K562 (cell line): ENCODE measurements around the gene CRYBG2. TPM values are rescaled to one million over a fixed set of nuclear protein-coding genes. Genes with fewer than 3 reads are reported as not detected.

Experiments
- ATAC-seq: fragments of 200-7000 bp; cut with Tn5 transposase; 3 replicates; pipeline ENCODE4 v1.9.1; 2020; ENCODE audit warnings: moderate library complexity
- BruUV-seq: library from RNA; stranded (reverse); fragments of 400-500 nt; replicated peaks from 2 replicates; lab custom pipeline; 2021; lab: Mats Ljungman, UMichigan
- CTCF ChIA-PET: fragments of 300-600 bp; formaldehyde crosslinking; extraction: SDS; loops from one replicate; lab custom pipeline; 2021; ENCODE audit warnings: low intra/inter-chr PET ratio; lab: Yijun Ruan, JAX
- POLR2A ChIA-PET: fragments of 300-600, 350-650 bp; sonication (Branson Sonifier 250); formaldehyde crosslinking; extraction: SDS; loops from one replicate; lab custom pipeline; 2021; ENCODE audit warnings: antibody characterized with exemption, inconsistent platforms; lab: Yijun Ruan, JAX
- DNase-seq, 4 experiments: peaks; one replicate each; pipeline versions ENCODE4 v3.0.0 to v3.0.0-alpha.2; 2011 to 2018; ENCODE audit warnings: low spot score in 3 of 4, mixed read lengths in 3 of 4; ENCODE audit errors: extremely low read depth in 1 of 4
- FAIRE-seq: peaks from 2 replicates; lab custom pipeline; 2011; peaks lifted over from hg19 to GRCh38; lab: Jason Lieb, UNC
- H2AFZ ChIP-seq: 2 replicates; pipeline ENCODE4 v1.6.0; 2011; ENCODE audit warnings: low read depth, low read length, control low read depth, inconsistent platforms
- H3K27ac ChIP-seq: fragments of 200-600 bp; 3 replicates; pipeline ENCODE4 v1.8.0; 2011; ENCODE audit warnings: low read depth, mild to moderate bottlenecking, control low read depth, inconsistent platforms, low read length, moderate library complexity, mixed read lengths; ENCODE audit errors: extremely low read depth
- H3K27me3 ChIP-seq, 2 experiments: fragments of 300-600 bp in 1 of 2; 2 replicates in 1 of 2; 3 replicates in 1 of 2; pipeline versions ENCODE4 v1.6.0 to v1.8.0; 2011; ENCODE audit warnings: inconsistent platforms in 2 of 2, low read length in 2 of 2, mild to moderate bottlenecking in 1 of 2, mixed read lengths in 1 of 2, moderate library complexity in 1 of 2; ENCODE audit not compliant: control insufficient read depth in 2 of 2, insufficient read depth in 2 of 2
- H3K36me3 ChIP-seq: fragments of 300-600 bp; 3 replicates; pipeline ENCODE4 v1.8.0; 2011; ENCODE audit warnings: mild to moderate bottlenecking, low read length, inconsistent platforms; ENCODE audit not compliant: control insufficient read depth, insufficient read depth
- H3K4me1 ChIP-seq, 2 experiments: fragments of 200-600 bp in 1 of 2; replicated peaks in 1 of 2; 2 replicates in 1 of 2; 3 replicates in 1 of 2; pipeline versions ENCODE4 v1.5.1 to v1.8.0; 2011; ENCODE audit warnings: inconsistent platforms in 2 of 2, low read length in 2 of 2, mild to moderate bottlenecking in 1 of 2, mixed read lengths in 1 of 2, moderate library complexity in 1 of 2; ENCODE audit not compliant: control insufficient read depth in 2 of 2, insufficient read depth in 2 of 2
- H3K4me2 ChIP-seq: 2 replicates; pipeline ENCODE4 v1.6.1; 2011; ENCODE audit warnings: low read length, control low read depth, inconsistent platforms, mixed read lengths; ENCODE audit not compliant: insufficient read depth
- H3K4me3 ChIP-seq: fragments of 200-600 bp; sonication (generic), shearing (Covaris generic); 2 replicates; pipeline ENCODE4 v1.5.1; 2016; ENCODE audit warnings: control low read depth, inconsistent platforms
- H3K79me2 ChIP-seq: fragments of 200-600 bp; 3 replicates; pipeline ENCODE4 v1.8.0; 2011; ENCODE audit warnings: low read length, inconsistent platforms; ENCODE audit not compliant: control insufficient read depth, insufficient read depth
- H3K9ac ChIP-seq, 2 experiments: 2 replicates each; pipeline versions ENCODE4 v1.6.0 to v1.6.1; 2011; ENCODE audit warnings: low read depth in 2 of 2, low read length in 2 of 2, control low read depth in 1 of 2, inconsistent platforms in 1 of 2, mild to moderate bottlenecking in 1 of 2, mixed read lengths in 1 of 2; ENCODE audit not compliant: insufficient read depth in 1 of 2
- H3K9me1 ChIP-seq: one replicate; pipeline ENCODE4 v1.6.0; 2011; ENCODE audit warnings: inconsistent platforms, mild to moderate bottlenecking, low read length, moderate library complexity; ENCODE audit not compliant: control insufficient read depth, insufficient read depth
- H3K9me3 ChIP-seq: replicated peaks from 2 replicates; pipeline ENCODE4 v1.5.1; 2011; ENCODE audit warnings: low read depth, low read length, inconsistent platforms; ENCODE audit not compliant: control insufficient read depth, insufficient read depth
- H4K20me1 ChIP-seq: replicated peaks from 2 replicates; pipeline ENCODE4 v1.6.1; 2011; ENCODE audit warnings: low read length, inconsistent platforms, mixed read lengths; ENCODE audit not compliant: control insufficient read depth, insufficient read depth
- CAMTA2 ChIP-seq: fragments of 250-450 bp; sonication (Bioruptor Pico); conservative IDR thresholded peaks from 2 replicates; pipeline ENCODE4 v1.5.1; 2022
- CBFB ChIP-seq: sonication (generic); formaldehyde crosslinking; IDR thresholded peaks from 2 replicates; pipeline ENCODE4 v1.4.0; 2020; ENCODE audit warnings: mild to moderate bottlenecking, missing genetic modification reagents
- E2F4 ChIP-seq: sonication (generic); formaldehyde crosslinking; IDR thresholded peaks from 2 replicates; pipeline ENCODE4 v1.8.0; 2022; ENCODE audit warnings: mild to moderate bottlenecking, low read depth, missing genetic modification reagents
- ELK1 ChIP-seq: sonication (generic); formaldehyde crosslinking; IDR thresholded peaks from 2 replicates; pipeline ENCODE4 v1.8.1; 2022; ENCODE audit warnings: missing genetic modification reagents
- GTF2F1 ChIP-seq: IDR thresholded peaks from 2 replicates; pipeline ENCODE4 v1.6.1; 2011; ENCODE audit warnings: low read depth, low read length, improper control_type of control experiment
- HDAC2 ChIP-seq: fragments of 450-650 bp; IDR thresholded peaks from 2 replicates; pipeline ENCODE4 v1.6.1; 2016; ENCODE audit warnings: mild to moderate bottlenecking
- LARP7 ChIP-seq: fragments of 450-650 bp; IDR thresholded peaks from 2 replicates; pipeline ENCODE4 v1.6.1; 2016
- MIER1 ChIP-seq: fragments of 450-650 bp; IDR thresholded peaks from 2 replicates; pipeline ENCODE4 v1.6.1; 2016; ENCODE audit warnings: antibody characterized with exemption, mild to moderate bottlenecking, low read depth
- PTBP1 ChIP-seq: fragments of 200-400 bp; formaldehyde crosslinking; IDR thresholded peaks from 2 replicates; pipeline ENCODE4 v1.6.1; 2017; ENCODE audit warnings: low read depth, low read length
- SNIP1 ChIP-seq: fragments of 450-650 bp; IDR thresholded peaks from 2 replicates; pipeline ENCODE4 v1.7.1; 2017; ENCODE audit warnings: low read depth, mild to moderate bottlenecking
- SREBF1 ChIP-seq: fragments of 150-350 bp; IDR thresholded peaks from 2 replicates; pipeline ENCODE4 v1.6.1; 2014; ENCODE audit warnings: antibody characterized with exemption, low read depth, low read length, borderline replicate concordance
- SRSF9 ChIP-seq: fragments of 200-400 bp; formaldehyde crosslinking; IDR thresholded peaks from 2 replicates; pipeline ENCODE4 v1.6.1; 2017; ENCODE audit warnings: low read depth, low read length, borderline replicate concordance
- ZBTB12 ChIP-seq: fragments of 250-450 bp; sonication (Bioruptor Pico); IDR thresholded peaks from 2 replicates; pipeline ENCODE4 v1.4.0; 2020
- ZC3H4 ChIP-seq: sonication (generic); formaldehyde crosslinking; IDR thresholded peaks from 2 replicates; pipeline ENCODE4 v1.9.0; 2021; ENCODE audit warnings: missing genetic modification reagents, borderline replicate concordance
- ZNF143 ChIP-seq: sonication (generic); formaldehyde crosslinking; IDR thresholded peaks from 2 replicates; pipeline ENCODE4 v1.9.0; 2022; ENCODE audit warnings: mild to moderate bottlenecking, missing genetic modification reagents
- ZNF263 ChIP-seq: sonication (generic); formaldehyde crosslinking; IDR thresholded peaks from 2 replicates; pipeline ENCODE4 v1.8.0; 2022; ENCODE audit warnings: mild to moderate bottlenecking, missing genetic modification reagents, borderline replicate concordance
- ZNF384 ChIP-seq: IDR thresholded peaks from 2 replicates; pipeline ENCODE4 v1.6.1; 2012; ENCODE audit warnings: low read depth, low read length, improper control_type of control experiment
- ZNF518B ChIP-seq: fragments of 250-450 bp; sonication (Bioruptor Pico); IDR thresholded peaks from 2 replicates; pipeline ENCODE4 v1.5.0; 2021; ENCODE audit warnings: mild to moderate bottlenecking, moderate library complexity
- WGBS: fragments of 100-300 bp; shearing (Covaris generic); methylation state at CpG from one replicate; pipeline ENCODE4 v1.1.6; 2016; ENCODE audit warnings: low coverage, mixed read lengths; ENCODE audit not compliant: insufficient coverage; ENCODE audit errors: missing lambda C conversion rate; 5-methylcytosine and 5-hydroxymethylcytosine counted together
- in situ Hi-C: fragments of 300-500 bp; cut with MboI; formaldehyde crosslinking; loops from 4 replicates; pipeline ENCODE4 v1.15.0; 2018; ENCODE audit warnings: inconsistent platforms, mixed read lengths
- intact Hi-C: fragments of 100-400 bp; cut with micrococcal nuclease; formaldehyde crosslinking; loops from 2 replicates; pipeline ENCODE4 v1.14.2; 2022
- polyA plus RNA-seq, 8 experiments: library from polyadenylated mRNA; depleted of rRNA in 4 of 8; stranded (reverse) in 5 of 8; unstranded in 3 of 8; fragments of >200 nt; fragmentation: Nextera tagmentation in 2 of 8; fragmentation: Illumina TruSeq in 1 of 8; extraction: Ambion mirVana in 2 of 8; extraction: Trizol in 1 of 8; gene quantifications; 2 replicates each; pipeline versions ENCODE4 v1.2.1 to v1.2.3, GENCODE V29; 2011 to 2014; ENCODE audit warnings: inconsistent platforms in 1 of 8, missing spikeins in 1 of 8
- total RNA-seq, 7 experiments: library from RNA; depleted of rRNA in 6 of 7; stranded (reverse); fragments of >200 nt in 6 of 7; fragmentation: Illumina TruSeq in 2 of 7; extraction: Trizol in 2 of 7; gene quantifications; 2 replicates each; pipeline versions ENCODE4 v1.2.1 to v1.2.3, GENCODE V29; 2011 to 2021; ENCODE audit warnings: low replicate concordance in 1 of 7

The CRYBG2 gene
- total and polyA plus RNA-seq, 9 of the 15 experiments (the other 6 are each of a cell fraction or from before 2014, with no cell fraction given), result 0.39 to 8.5 (median 3.7) TPM

GRCh38 chr1:26395754-26396153, 41.8 kb upstream of the CRYBG2 start:
- Histone ChIP-seq H3K27ac (no peak overlapping the region), H3K4me2 (no peak overlapping the region), H4K20me1 (no peaks in the 10 kb centered on the region), H2AFZ (peak overlapping the region; percentile 26; the same call in 1 of the 2 replicates), H3K9ac (no peak overlapping the region), H3K9me3 (no peaks in the 10 kb centered on the region), H3K4me3 (no peak overlapping the region), H3K79me2 (no peaks in the 10 kb centered on the region), H3K27me3 (no peaks in the 10 kb centered on the region), H3K36me3 (no peaks in the 10 kb centered on the region), H3K9me1 (no peaks in the 10 kb centered on the region), H3K4me1 (peaks cover 3 to 5% of the 10 kb centered on the region in 2 experiments; a peak in 4 of 5 replicates)
- in situ Hi-C loops (no loop called here), intact Hi-C loops (no loop called here)
- BruUV-seq, result no TSS peak
- WGBS, result 34% methylated on average over 4 of the region's 8 CpGs
- FAIRE-seq (no peak), ATAC-seq (no peak), DNase-seq (peak in 2 of 4 experiments; percentile 39 to 47)
- POLR2A ChIA-PET, result interaction anchor here (0.9 to 1.3 kb wide), 2 partner anchors 10 to 269 kb away, joined by 3 read pairs; no protein-coding TSS in a partner anchor
- CTCF ChIA-PET, result no interaction called here
- TF ChIP-seq ZNF263 (CRISPR knock-in tag) (no peak), SREBF1 (no peak), SNIP1 (no peak), PTBP1 (no peak), E2F4 (CRISPR knock-in tag) (no peak), ZNF143 (CRISPR knock-in tag) (no peak), ZBTB12 (CRISPR knock-in tag) (no peak), CAMTA2 (CRISPR knock-in tag) (no peak), ELK1 (CRISPR knock-in tag) (no peak), GTF2F1 (no peak), ZNF384 (peak; percentile 47; the same call in 1 of the 2 replicates), LARP7 (no peak), SRSF9 (no peak), HDAC2 (no peak), ZNF518B (CRISPR knock-in tag) (no peak), MIER1 (peak; percentile 44; the same call in 1 of the 2 replicates), CBFB (CRISPR knock-in tag) (no peak), ZC3H4 (CRISPR knock-in tag) (no peak)
